ENCODE measurements around the gene ZNF574.

ZNF574 gene

DNA sequence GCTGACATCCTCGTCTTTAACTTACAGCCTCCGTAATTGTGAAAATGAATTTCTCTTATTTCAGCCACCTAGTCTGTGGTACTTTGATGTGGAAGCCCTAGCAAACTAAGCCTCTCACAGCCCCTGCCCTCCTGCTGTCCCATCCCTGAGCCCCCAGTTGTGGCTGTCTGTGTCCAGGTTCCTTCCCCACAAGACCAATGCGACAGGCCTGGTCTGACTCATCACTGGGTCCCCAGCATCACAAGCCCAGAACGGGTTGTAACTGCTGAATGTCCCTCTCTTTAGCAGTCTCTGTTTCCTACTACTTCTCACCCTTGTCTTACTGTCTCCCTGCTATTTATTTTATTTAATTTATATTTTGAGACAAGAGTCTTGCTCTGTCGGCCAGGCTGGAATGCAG lies 50.6 kb downstream of the ZNF574 start:
- no peak for DNase-seq (ENCODE audit: low spot score)

- DNase-seq (ENCODE audit: low spot score): no peak
These were observed 53.7 kb downstream of the ZNF574 start for GRCh38 chr19:42129399-42130253.

GRCh38 chr19:42130254-42130573 lies 54.2 kb downstream of the ZNF574 start:
- DNase-seq (ENCODE audit: low spot score): no peak

Measured in iPS-NIHi11 (cell line).